Fibroblast of skin of left quadriceps (primary cell): ENCODE data around the gene MYF5.

ENCODE experiments used
- DNase-seq, 2 experiments: peaks; one replicate each; pipeline ENCODE4 v3.0.0-alpha.2; 2013; ENCODE audit warnings: low read depth in 2 of 2

The MYF5 gene

GRCh38 chr12:80716696-80717469 lies at the start of gene MYF5:
Gene MYF5, plus strand, starts transcription at chr12:80716912. Its CDS starts 152 bp downstream, at chr12:80717064.
- DNase-seq, result no peak

GRCh38 chr12:80670214-80670613 lies 46.5 kb upstream of the MYF5 start:
- DNase-seq, result no peak

- peak; percentile 7 to 13 for DNase-seq
Observed at GRCh38 chr12:80676042-80676636, 40.6 kb upstream of the MYF5 start.

GRCh38 chr12:80676856-80677255 lies 39.9 kb upstream of the MYF5 start:
- no peak for DNase-seq

- no peak for DNase-seq
Observed at GRCh38 chr12:80677994-80678393, 38.7 kb upstream of the MYF5 start.

GRCh38 chr12:80679346-80680131 lies 37.2 kb upstream of the MYF5 start:
- no peak for DNase-seq

GRCh38 chr12:80681287-80681686 lies 35.4 kb upstream of the MYF5 start:
- DNase-seq, result peak in 1 of 2 experiments; percentile 8

GRCh38 chr12:80681786-80682185 lies 34.9 kb upstream of the MYF5 start:
- no peak for DNase-seq

- no peak for DNase-seq
Observed at GRCh38 chr12:80684077-80684495, 32.6 kb upstream of the MYF5 start.

GRCh38 chr12:80690090-80690489 lies 26.6 kb upstream of the MYF5 start:
- no peak for DNase-seq

GRCh38 chr12:80690513-80690912 lies 26.2 kb upstream of the MYF5 start:
- DNase-seq, result no peak

- DNase-seq, result no peak
Observed at GRCh38 chr12:80692114-80692513, 24.6 kb upstream of the MYF5 start.

- no peak for DNase-seq
Observed at GRCh38 chr12:80697270-80697887, 19.3 kb upstream of the MYF5 start.

GRCh38 chr12:80698256-80698655 lies 18.5 kb upstream of the MYF5 start:
- no peak for DNase-seq

GRCh38 chr12:80698847-80699542 lies 17.7 kb upstream of the MYF5 start:
- no peak for DNase-seq

GRCh38 chr12:80700327-80700726 lies 16.4 kb upstream of the MYF5 start:
- no peak for DNase-seq

GRCh38 chr12:80701388-80701787 lies 15.3 kb upstream of the MYF5 start:
- DNase-seq, result no peak

GRCh38 chr12:80702889-80703805 lies 13.6 kb upstream of the MYF5 start:
- peak; percentile 37 to 42 for DNase-seq

- no peak for DNase-seq
Observed at GRCh38 chr12:80704420-80704819, 12.3 kb upstream of the MYF5 start.

- DNase-seq, result no peak
Observed at GRCh38 chr12:80707126-80707829, 9.4 kb upstream of the MYF5 start, which contains the start of gene MYF6. Gene MYF6, plus strand, starts transcription at chr12:80707634. Its CDS starts 86 bp downstream, at chr12:80707720.
